Mesendoderm (in vitro differentiated cells): ENCODE measurements around the gene MLC1.

Source experiments
- DNase-seq: peaks from one replicate; pipeline ENCODE4 v3.0.0; 2013
- H2AK5ac ChIP-seq: 2 replicates; pipeline ENCODE4 v1.6.1; 2013; ENCODE audit warnings: low read length, inconsistent platforms
- H2BK120ac ChIP-seq: 2 replicates; pipeline ENCODE4 v1.6.1; 2013; ENCODE audit warnings: low read depth, mild to moderate bottlenecking, low read length, moderate library complexity, mixed read lengths
- H2BK15ac ChIP-seq: replicated peaks from 2 replicates; pipeline ENCODE4 v1.6.1; 2013; ENCODE audit warnings: low read depth, mild to moderate bottlenecking, moderate library complexity
- H2BK5ac ChIP-seq: 2 replicates; pipeline ENCODE4 v1.6.1; 2013; ENCODE audit warnings: low read length, inconsistent platforms
- H3K18ac ChIP-seq: 2 replicates; pipeline ENCODE4 v1.6.1; 2013; ENCODE audit warnings: mild to moderate bottlenecking, low read length, mixed read lengths
- H3K23ac ChIP-seq: one replicate; pipeline ENCODE4 v1.6.1; 2013; ENCODE audit warnings: low read length
- H3K27ac ChIP-seq: 2 replicates; pipeline ENCODE4 v1.5.1; 2013; ENCODE audit warnings: low read depth, mild to moderate bottlenecking, inconsistent platforms, low read length, moderate library complexity
- H3K27me3 ChIP-seq: 2 replicates; pipeline ENCODE4 v1.6.1; 2013; ENCODE audit warnings: low read length, control low read depth, mild to moderate bottlenecking, inconsistent platforms; ENCODE audit not compliant: insufficient read depth, poor library complexity
- H3K36me3 ChIP-seq: 2 replicates; pipeline ENCODE4 v1.6.1; 2013; ENCODE audit warnings: low read length, inconsistent platforms; ENCODE audit not compliant: control insufficient read depth, insufficient read depth
- H3K4ac ChIP-seq: one replicate; pipeline ENCODE4 v1.6.1; 2013; ENCODE audit warnings: low read depth, mild to moderate bottlenecking, low read length, moderate library complexity
- H3K4me1 ChIP-seq: 2 replicates; pipeline ENCODE4 v1.6.1; 2013; ENCODE audit warnings: low read depth, low read length, inconsistent platforms; ENCODE audit not compliant: control insufficient read depth
- H3K4me2 ChIP-seq: 2 replicates; pipeline ENCODE4 v1.6.1; 2013; ENCODE audit warnings: low read length
- H3K4me3 ChIP-seq: 2 replicates; pipeline ENCODE4 v1.5.1; 2013; ENCODE audit warnings: mild to moderate bottlenecking, low read length
- H3K56ac ChIP-seq: one replicate; pipeline ENCODE4 v1.6.1; 2013; ENCODE audit warnings: low read length
- H3K79me1 ChIP-seq: 2 replicates; pipeline ENCODE4 v1.6.1; 2013; ENCODE audit warnings: low read length, inconsistent platforms
- H3K79me2 ChIP-seq: 2 replicates; pipeline ENCODE4 v1.6.1; 2013; ENCODE audit warnings: mild to moderate bottlenecking, low read length; ENCODE audit not compliant: control insufficient read depth, insufficient read depth
- H3K9ac ChIP-seq: 2 replicates; pipeline ENCODE4 v1.6.1; 2013; ENCODE audit warnings: low read length, inconsistent platforms
- H4K5ac ChIP-seq: one replicate; pipeline ENCODE4 v1.6.1; 2013; ENCODE audit warnings: low read length
- H4K8ac ChIP-seq: one replicate; pipeline ENCODE4 v1.6.1; 2013; ENCODE audit warnings: low read depth, mild to moderate bottlenecking, control low read depth, low read length, moderate library complexity
- WGBS: extraction: QIAGEN DNeasy Blood & Tissue Kit; methylation state at CpG from one replicate; pipeline ENCODE4 v1.1.7; 2013; ENCODE audit warnings: low lambda C conversion rate, missing lambda C conversion rate; ENCODE audit not compliant: insufficient coverage; ENCODE audit errors: extremely low coverage; 5-methylcytosine and 5-hydroxymethylcytosine counted together

MLC1 gene

GRCh38 chr22:50027639-50028537 lies 57.3 kb downstream of the MLC1 start:
- no peak overlapping the region for H4K8ac ChIP-seq
- no CpG with 5 or more reads among the region's 42 CpGs for WGBS

GRCh38 chr22:50025993-50026392 lies 59.2 kb downstream of the MLC1 start:
- Histone ChIP-seq H2BK120ac (no peak overlapping the region), H3K79me1 (no peaks in the 10 kb centered on the region), H3K36me3 (no peaks in the 10 kb centered on the region), H3K27ac (no peak overlapping the region), H3K4me3 (no peak overlapping the region), H4K5ac (no peak overlapping the region), H2BK15ac (no peak overlapping the region), H3K27me3 (no peaks in the 10 kb centered on the region), H3K9ac (no peak overlapping the region), H3K4ac (no peak overlapping the region), H4K8ac (no peak overlapping the region), H3K56ac (no peak overlapping the region), H3K79me2 (no peaks in the 10 kb centered on the region), H2BK5ac (no peak overlapping the region), H3K4me2 (no peak overlapping the region), H3K18ac (no peak overlapping the region), H3K4me1 (no peaks in the 10 kb centered on the region), H2AK5ac (no peak overlapping the region), H3K23ac (no peak overlapping the region)
- DNase-seq, result no peak
- WGBS, result no CpG with 5 or more reads among the region's 13 CpGs

More at GRCh38 chr22:50027639-50028537, 57.3 kb downstream of the MLC1 start:
- H3K36me3 ChIP-seq, result no peaks in the 10 kb centered on the region
- H4K5ac ChIP-seq, result no peak overlapping the region
- H2AK5ac ChIP-seq, result no peak overlapping the region
- H3K4me3 ChIP-seq, result no peak overlapping the region
- H3K79me1 ChIP-seq, result no peaks in the 10 kb centered on the region
- H3K23ac ChIP-seq, result no peak overlapping the region
- H3K27me3 ChIP-seq, result no peaks in the 10 kb centered on the region
- H3K9ac ChIP-seq, result no peak overlapping the region
- no peak overlapping the region for H2BK5ac ChIP-seq
- DNase-seq, result no peak
- no peak overlapping the region for H3K18ac ChIP-seq
- H3K4me2 ChIP-seq, result no peak overlapping the region
- H3K79me2 ChIP-seq, result no peaks in the 10 kb centered on the region
- no peak overlapping the region for H2BK120ac ChIP-seq
- no peak overlapping the region for H2BK15ac ChIP-seq
- no peaks in the 10 kb centered on the region for H3K4me1 ChIP-seq
- H3K56ac ChIP-seq, result no peak overlapping the region
- no peak overlapping the region for H3K27ac ChIP-seq
- no peak overlapping the region for H3K4ac ChIP-seq

GRCh38 chr22:50022171-50022819 lies 62.9 kb downstream of the MLC1 start:
- Histone ChIP-seq H4K8ac (no peak overlapping the region), H3K27me3 (no peaks in the 10 kb centered on the region), H2BK5ac (no peak overlapping the region), H3K27ac (no peak overlapping the region), H2BK120ac (no peak overlapping the region), H3K23ac (no peak overlapping the region), H2BK15ac (no peak overlapping the region), H3K9ac (no peak overlapping the region), H2AK5ac (no peak overlapping the region), H4K5ac (no peak overlapping the region), H3K56ac (no peak overlapping the region), H3K79me2 (no peaks in the 10 kb centered on the region), H3K18ac (no peak overlapping the region), H3K4me3 (no peak overlapping the region), H3K79me1 (no peaks in the 10 kb centered on the region), H3K4me1 (no peaks in the 10 kb centered on the region), H3K36me3 (no peaks in the 10 kb centered on the region), H3K4me2 (no peak overlapping the region), H3K4ac (no peak overlapping the region)
- WGBS, result no CpG with 5 or more reads among the region's 14 CpGs
- DNase-seq, result no peak

- DNase-seq, result no peak
- no CpG with 5 or more reads among the region's 15 CpGs for whole genome bisulfite sequencing
- no peak overlapping the region for H2BK15ac ChIP-seq
- H2AK5ac ChIP-seq, result no peak overlapping the region
- H3K4me3 ChIP-seq, result no peak overlapping the region
- no peak overlapping the region for H2BK120ac ChIP-seq
- no peak overlapping the region for H3K9ac ChIP-seq
- H3K23ac ChIP-seq, result no peak overlapping the region
- H4K8ac ChIP-seq, result no peak overlapping the region
- H3K36me3 ChIP-seq, result no peaks in the 10 kb centered on the region
- no peak overlapping the region for H2BK5ac ChIP-seq
- no peaks in the 10 kb centered on the region for H3K79me2 ChIP-seq
- no peak overlapping the region for H3K56ac ChIP-seq
- H3K79me1 ChIP-seq, result no peaks in the 10 kb centered on the region
- H3K27me3 ChIP-seq, result peaks cover under 1% of the 10 kb centered on the region
- no peaks in the 10 kb centered on the region for H3K4me1 ChIP-seq
- H3K4me2 ChIP-seq, result no peak overlapping the region
- H3K4ac ChIP-seq, result no peak overlapping the region
- no peak overlapping the region for H3K18ac ChIP-seq
- H3K27ac ChIP-seq, result no peak overlapping the region
- H4K5ac ChIP-seq, result no peak overlapping the region
These were observed 64.6 kb downstream of the MLC1 start for GRCh38 chr22:50020606-50021005.

- H3K4me1 ChIP-seq, result no peaks in the 10 kb centered on the region
- DNase-seq, result no peak
- no peak overlapping the region for H3K9ac ChIP-seq
- no peak overlapping the region for H2BK15ac ChIP-seq
- no peaks in the 10 kb centered on the region for H3K36me3 ChIP-seq
- H2AK5ac ChIP-seq, result no peak overlapping the region
- no peak overlapping the region for H3K4me3 ChIP-seq
- peaks cover 8% of the 10 kb centered on the region for H3K27me3 ChIP-seq
- no peak overlapping the region for H2BK120ac ChIP-seq
- no peak overlapping the region for H2BK5ac ChIP-seq
- WGBS, result no CpG with 5 or more reads among the region's 3 CpGs
- H3K27ac ChIP-seq, result no peak overlapping the region
- no peak overlapping the region for H3K18ac ChIP-seq
- no peak overlapping the region for H3K23ac ChIP-seq
- no peak overlapping the region for H4K8ac ChIP-seq
- no peak overlapping the region for H3K56ac ChIP-seq
- H3K4me2 ChIP-seq, result no peak overlapping the region
- H3K4ac ChIP-seq, result no peak overlapping the region
- H3K79me2 ChIP-seq, result no peaks in the 10 kb centered on the region
- H3K79me1 ChIP-seq, result no peaks in the 10 kb centered on the region
- no peak overlapping the region for H4K5ac ChIP-seq
These were observed 65.9 kb downstream of the MLC1 start for GRCh38 chr22:50019316-50019715.
